ENCODE measurements around the gene FAM83G. TPM values are rescaled to one million over a fixed set of nuclear protein-coding genes. Genes with fewer than 3 reads are reported as not detected.

The FAM83G gene
- total RNA-seq, 1 experiment from 2014 or later, result 31.4 TPM

DNA sequence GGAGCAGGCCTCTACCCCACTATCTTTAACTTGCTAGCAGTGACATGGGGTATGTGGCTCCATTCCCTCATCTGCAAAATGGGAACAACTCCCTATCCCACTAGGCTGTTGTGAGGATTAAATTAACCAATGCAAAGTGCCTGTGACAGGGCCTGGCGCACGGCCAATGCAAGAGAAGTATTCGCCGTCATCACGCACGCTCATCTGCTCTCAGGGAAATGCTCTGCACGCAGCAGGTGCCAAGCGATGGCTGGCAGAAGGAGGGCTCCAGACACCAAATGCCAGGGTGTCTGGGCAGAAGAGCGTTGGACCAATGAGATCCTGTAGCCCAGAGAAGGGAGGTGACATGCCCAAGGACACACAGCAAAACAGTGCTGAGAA, 17.3 kb downstream of the FAM83G start:
- TF ChIP-seq, protein P1, sequence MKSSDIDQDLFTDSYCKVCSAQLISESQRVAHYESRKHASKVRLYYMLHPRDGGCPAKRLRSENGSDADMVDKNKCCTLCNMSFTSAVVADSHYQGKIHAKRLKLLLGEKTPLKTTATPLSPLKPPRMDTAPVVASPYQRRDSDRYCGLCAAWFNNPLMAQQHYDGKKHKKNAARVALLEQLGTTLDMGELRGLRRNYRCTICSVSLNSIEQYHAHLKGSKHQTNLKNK (CRISPR knock-in tag; IDR thresholded peaks at IDR 0.05), result no peak
- no peak for TF ChIP-seq ZNF121 (CRISPR knock-in tag; IDR thresholded peaks at IDR 0.05)
- TF ChIP-seq, protein P2, sequence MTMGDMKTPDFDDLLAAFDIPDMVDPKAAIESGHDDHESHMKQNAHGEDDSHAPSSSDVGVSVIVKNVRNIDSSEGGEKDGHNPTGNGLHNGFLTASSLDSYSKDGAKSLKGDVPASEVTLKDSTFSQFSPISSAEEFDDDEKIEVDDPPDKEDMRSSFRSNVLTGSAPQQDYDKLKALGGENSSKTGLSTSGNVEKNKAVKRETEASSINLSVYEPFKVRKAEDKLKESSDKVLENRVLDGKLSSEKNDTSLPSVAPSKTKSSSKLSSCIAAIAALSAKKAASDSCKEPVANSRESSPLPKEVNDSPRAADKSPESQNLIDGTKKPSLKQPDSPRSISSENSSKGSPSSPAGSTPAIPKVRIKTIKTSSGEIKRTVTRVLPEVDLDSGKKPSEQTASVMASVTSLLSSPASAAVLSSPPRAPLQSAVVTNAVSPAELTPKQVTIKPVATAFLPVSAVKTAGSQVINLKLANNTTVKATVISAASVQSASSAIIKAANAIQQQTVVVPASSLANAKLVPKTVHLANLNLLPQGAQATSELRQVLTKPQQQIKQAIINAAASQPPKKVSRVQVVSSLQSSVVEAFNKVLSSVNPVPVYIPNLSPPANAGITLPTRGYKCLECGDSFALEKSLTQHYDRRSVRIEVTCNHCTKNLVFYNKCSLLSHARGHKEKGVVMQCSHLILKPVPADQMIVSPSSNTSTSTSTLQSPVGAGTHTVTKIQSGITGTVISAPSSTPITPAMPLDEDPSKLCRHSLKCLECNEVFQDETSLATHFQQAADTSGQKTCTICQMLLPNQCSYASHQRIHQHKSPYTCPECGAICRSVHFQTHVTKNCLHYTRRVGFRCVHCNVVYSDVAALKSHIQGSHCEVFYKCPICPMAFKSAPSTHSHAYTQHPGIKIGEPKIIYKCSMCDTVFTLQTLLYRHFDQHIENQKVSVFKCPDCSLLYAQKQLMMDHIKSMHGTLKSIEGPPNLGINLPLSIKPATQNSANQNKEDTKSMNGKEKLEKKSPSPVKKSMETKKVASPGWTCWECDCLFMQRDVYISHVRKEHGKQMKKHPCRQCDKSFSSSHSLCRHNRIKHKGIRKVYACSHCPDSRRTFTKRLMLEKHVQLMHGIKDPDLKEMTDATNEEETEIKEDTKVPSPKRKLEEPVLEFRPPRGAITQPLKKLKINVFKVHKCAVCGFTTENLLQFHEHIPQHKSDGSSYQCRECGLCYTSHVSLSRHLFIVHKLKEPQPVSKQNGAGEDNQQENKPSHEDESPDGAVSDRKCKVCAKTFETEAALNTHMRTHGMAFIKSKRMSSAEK (CRISPR knock-in tag; IDR thresholded peaks at IDR 0.05; ENCODE audit: borderline replicate concordance), result no peak
- TF ChIP-seq CREM (CRISPR knock-in tag; IDR thresholded peaks at IDR 0.05), result no peak
- TF ChIP-seq, protein P3, sequence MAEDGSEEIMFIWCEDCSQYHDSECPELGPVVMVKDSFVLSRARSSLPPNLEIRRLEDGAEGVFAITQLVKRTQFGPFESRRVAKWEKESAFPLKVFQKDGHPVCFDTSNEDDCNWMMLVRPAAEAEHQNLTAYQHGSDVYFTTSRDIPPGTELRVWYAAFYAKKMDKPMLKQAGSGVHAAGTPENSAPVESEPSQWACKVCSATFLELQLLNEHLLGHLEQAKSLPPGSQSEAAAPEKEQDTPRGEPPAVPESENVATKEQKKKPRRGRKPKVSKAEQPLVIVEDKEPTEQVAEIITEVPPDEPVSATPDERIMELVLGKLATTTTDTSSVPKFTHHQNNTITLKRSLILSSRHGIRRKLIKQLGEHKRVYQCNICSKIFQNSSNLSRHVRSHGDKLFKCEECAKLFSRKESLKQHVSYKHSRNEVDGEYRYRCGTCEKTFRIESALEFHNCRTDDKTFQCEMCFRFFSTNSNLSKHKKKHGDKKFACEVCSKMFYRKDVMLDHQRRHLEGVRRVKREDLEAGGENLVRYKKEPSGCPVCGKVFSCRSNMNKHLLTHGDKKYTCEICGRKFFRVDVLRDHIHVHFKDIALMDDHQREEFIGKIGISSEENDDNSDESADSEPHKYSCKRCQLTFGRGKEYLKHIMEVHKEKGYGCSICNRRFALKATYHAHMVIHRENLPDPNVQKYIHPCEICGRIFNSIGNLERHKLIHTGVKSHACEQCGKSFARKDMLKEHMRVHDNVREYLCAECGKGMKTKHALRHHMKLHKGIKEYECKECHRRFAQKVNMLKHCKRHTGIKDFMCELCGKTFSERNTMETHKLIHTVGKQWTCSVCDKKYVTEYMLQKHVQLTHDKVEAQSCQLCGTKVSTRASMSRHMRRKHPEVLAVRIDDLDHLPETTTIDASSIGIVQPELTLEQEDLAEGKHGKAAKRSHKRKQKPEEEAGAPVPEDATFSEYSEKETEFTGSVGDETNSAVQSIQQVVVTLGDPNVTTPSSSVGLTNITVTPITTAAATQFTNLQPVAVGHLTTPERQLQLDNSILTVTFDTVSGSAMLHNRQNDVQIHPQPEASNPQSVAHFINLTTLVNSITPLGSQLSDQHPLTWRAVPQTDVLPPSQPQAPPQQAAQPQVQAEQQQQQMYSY (CRISPR knock-in tag; IDR thresholded peaks at IDR 0.05), result no peak
- TF ChIP-seq, protein P4, sequence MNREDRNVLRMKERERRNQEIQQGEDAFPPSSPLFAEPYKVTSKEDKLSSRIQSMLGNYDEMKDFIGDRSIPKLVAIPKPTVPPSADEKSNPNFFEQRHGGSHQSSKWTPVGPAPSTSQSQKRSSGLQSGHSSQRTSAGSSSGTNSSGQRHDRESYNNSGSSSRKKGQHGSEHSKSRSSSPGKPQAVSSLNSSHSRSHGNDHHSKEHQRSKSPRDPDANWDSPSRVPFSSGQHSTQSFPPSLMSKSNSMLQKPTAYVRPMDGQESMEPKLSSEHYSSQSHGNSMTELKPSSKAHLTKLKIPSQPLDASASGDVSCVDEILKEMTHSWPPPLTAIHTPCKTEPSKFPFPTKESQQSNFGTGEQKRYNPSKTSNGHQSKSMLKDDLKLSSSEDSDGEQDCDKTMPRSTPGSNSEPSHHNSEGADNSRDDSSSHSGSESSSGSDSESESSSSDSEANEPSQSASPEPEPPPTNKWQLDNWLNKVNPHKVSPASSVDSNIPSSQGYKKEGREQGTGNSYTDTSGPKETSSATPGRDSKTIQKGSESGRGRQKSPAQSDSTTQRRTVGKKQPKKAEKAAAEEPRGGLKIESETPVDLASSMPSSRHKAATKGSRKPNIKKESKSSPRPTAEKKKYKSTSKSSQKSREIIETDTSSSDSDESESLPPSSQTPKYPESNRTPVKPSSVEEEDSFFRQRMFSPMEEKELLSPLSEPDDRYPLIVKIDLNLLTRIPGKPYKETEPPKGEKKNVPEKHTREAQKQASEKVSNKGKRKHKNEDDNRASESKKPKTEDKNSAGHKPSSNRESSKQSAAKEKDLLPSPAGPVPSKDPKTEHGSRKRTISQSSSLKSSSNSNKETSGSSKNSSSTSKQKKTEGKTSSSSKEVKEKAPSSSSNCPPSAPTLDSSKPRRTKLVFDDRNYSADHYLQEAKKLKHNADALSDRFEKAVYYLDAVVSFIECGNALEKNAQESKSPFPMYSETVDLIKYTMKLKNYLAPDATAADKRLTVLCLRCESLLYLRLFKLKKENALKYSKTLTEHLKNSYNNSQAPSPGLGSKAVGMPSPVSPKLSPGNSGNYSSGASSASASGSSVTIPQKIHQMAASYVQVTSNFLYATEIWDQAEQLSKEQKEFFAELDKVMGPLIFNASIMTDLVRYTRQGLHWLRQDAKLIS (CRISPR knock-in tag; IDR thresholded peaks at IDR 0.05; ENCODE audit: borderline replicate concordance), result no peak
- TF ChIP-seq JUN (CRISPR knock-in tag; IDR thresholded peaks at IDR 0.05), result no peak
- TF ChIP-seq, protein P5, sequence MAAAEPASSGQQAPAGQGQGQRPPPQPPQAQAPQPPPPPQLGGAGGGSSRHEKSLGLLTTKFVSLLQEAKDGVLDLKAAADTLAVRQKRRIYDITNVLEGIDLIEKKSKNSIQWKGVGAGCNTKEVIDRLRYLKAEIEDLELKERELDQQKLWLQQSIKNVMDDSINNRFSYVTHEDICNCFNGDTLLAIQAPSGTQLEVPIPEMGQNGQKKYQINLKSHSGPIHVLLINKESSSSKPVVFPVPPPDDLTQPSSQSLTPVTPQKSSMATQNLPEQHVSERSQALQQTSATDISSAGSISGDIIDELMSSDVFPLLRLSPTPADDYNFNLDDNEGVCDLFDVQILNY (CRISPR knock-in tag; IDR thresholded peaks at IDR 0.05), result no peak
- TF ChIP-seq FOXP1 (CRISPR knock-in tag; IDR thresholded peaks at IDR 0.05; ENCODE audit: borderline replicate concordance), result no peak
- no peak for TF ChIP-seq SP1 (CRISPR knock-in tag; conservative IDR thresholded peaks at IDR 0.05)
- TF ChIP-seq, protein P6, sequence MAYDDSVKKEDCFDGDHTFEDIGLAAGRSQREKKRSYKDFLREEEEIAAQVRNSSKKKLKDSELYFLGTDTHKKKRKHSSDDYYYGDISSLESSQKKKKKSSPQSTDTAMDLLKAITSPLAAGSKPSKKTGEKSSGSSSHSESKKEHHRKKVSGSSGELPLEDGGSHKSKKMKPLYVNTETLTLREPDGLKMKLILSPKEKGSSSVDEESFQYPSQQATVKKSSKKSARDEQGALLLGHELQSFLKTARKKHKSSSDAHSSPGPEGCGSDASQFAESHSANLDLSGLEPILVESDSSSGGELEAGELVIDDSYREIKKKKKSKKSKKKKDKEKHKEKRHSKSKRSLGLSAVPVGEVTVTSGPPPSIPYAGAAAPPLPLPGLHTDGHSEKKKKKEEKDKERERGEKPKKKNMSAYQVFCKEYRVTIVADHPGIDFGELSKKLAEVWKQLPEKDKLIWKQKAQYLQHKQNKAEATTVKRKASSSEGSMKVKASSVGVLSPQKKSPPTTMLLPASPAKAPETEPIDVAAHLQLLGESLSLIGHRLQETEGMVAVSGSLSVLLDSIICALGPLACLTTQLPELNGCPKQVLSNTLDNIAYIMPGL (CRISPR knock-in tag; IDR thresholded peaks at IDR 0.05), result no peak
- no peak for TF ChIP-seq ATF1 (CRISPR knock-in tag; IDR thresholded peaks at IDR 0.05)
- no peak for TF ChIP-seq GTF2I (CRISPR knock-in tag; conservative IDR thresholded peaks at IDR 0.05)
- TF ChIP-seq, protein P7, sequence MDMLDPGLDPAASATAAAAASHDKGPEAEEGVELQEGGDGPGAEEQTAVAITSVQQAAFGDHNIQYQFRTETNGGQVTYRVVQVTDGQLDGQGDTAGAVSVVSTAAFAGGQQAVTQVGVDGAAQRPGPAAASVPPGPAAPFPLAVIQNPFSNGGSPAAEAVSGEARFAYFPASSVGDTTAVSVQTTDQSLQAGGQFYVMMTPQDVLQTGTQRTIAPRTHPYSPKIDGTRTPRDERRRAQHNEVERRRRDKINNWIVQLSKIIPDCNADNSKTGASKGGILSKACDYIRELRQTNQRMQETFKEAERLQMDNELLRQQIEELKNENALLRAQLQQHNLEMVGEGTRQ (CRISPR knock-in tag; IDR thresholded peaks at IDR 0.05), result no peak
- TF ChIP-seq, protein P8, sequence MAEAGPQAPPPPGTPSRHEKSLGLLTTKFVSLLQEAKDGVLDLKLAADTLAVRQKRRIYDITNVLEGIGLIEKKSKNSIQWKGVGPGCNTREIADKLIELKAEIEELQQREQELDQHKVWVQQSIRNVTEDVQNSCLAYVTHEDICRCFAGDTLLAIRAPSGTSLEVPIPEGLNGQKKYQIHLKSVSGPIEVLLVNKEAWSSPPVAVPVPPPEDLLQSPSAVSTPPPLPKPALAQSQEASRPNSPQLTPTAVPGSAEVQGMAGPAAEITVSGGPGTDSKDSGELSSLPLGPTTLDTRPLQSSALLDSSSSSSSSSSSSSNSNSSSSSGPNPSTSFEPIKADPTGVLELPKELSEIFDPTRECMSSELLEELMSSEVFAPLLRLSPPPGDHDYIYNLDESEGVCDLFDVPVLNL (CRISPR knock-in tag; IDR thresholded peaks at IDR 0.05; ENCODE audit: borderline replicate concordance, low read depth), result no peak
- TF ChIP-seq, protein P9, sequence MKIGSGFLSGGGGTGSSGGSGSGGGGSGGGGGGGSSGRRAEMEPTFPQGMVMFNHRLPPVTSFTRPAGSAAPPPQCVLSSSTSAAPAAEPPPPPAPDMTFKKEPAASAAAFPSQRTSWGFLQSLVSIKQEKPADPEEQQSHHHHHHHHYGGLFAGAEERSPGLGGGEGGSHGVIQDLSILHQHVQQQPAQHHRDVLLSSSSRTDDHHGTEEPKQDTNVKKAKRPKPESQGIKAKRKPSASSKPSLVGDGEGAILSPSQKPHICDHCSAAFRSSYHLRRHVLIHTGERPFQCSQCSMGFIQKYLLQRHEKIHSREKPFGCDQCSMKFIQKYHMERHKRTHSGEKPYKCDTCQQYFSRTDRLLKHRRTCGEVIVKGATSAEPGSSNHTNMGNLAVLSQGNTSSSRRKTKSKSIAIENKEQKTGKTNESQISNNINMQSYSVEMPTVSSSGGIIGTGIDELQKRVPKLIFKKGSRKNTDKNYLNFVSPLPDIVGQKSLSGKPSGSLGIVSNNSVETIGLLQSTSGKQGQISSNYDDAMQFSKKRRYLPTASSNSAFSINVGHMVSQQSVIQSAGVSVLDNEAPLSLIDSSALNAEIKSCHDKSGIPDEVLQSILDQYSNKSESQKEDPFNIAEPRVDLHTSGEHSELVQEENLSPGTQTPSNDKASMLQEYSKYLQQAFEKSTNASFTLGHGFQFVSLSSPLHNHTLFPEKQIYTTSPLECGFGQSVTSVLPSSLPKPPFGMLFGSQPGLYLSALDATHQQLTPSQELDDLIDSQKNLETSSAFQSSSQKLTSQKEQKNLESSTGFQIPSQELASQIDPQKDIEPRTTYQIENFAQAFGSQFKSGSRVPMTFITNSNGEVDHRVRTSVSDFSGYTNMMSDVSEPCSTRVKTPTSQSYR (CRISPR knock-in tag; IDR thresholded peaks at IDR 0.05), result no peak
- TF ChIP-seq ETV6 (CRISPR knock-in tag; IDR thresholded peaks at IDR 0.05), result no peak
- CTCF ChIA-PET, result no interaction called here
- H3K9me3 Mint-ChIP-seq, result no peaks in the 10 kb centered on the region
- H3K36me3 Mint-ChIP-seq, result peaks cover 14% of the 10 kb centered on the region
- DNase-seq (ENCODE audit: low spot score) (no peak), ATAC-seq (no peak)
- POLR2A ChIA-PET, result no interaction called here
- H3K4me3 Mint-ChIP-seq, result no peak overlapping the region
- H3K27me3 Mint-ChIP-seq (ENCODE audit: low read depth), result no peaks in the 10 kb centered on the region
- no peaks in the 10 kb centered on the region for H3K4me1 Mint-ChIP-seq
- H3K27ac Mint-ChIP-seq, result no peak overlapping the region
